Tibial artery (tissue), 4 donors: ENCODE measurements around the gene NEDD4L.

ENCODE experiments used
- DNase-seq, 2 donors: peaks; one replicate each; pipeline ENCODE4 v3.0.0-alpha.2; 2019
- H3K27ac ChIP-seq, 2 donors: fragments of 200-600 bp; sonication (generic) in 1 of 2; 1 replicate in 1 of 2; 2 replicates in 1 of 2; pipeline ENCODE4 v1.5.1; 2018 to 2019; ENCODE audit warnings: mild to moderate bottlenecking in 1 of 2
- H3K27me3 ChIP-seq, 2 donors: fragments of 200-600 bp; sonication (generic) in 1 of 2; one replicate each; pipeline versions ENCODE4 v1.5.1 to v1.6.0; 2016 to 2019
- H3K36me3 ChIP-seq, 3 donors: fragments of 200-600 bp; sonication (generic) in 2 of 3; one replicate each; pipeline ENCODE4 v1.5.1; 2016 to 2019; ENCODE audit warnings: mild to moderate bottlenecking in 2 of 3
- H3K4me1 ChIP-seq, 4 donors: fragments of 200-600 bp; sonication (generic) in 2 of 4; 1 replicate in 3 of 4; 2 replicates in 1 of 4; pipeline ENCODE4 v1.5.1; 2016 to 2019
- H3K4me3 ChIP-seq, 2 donors: fragments of 200-600 bp; sonication (generic) in 1 of 2; 1 replicate in 1 of 2; 2 replicates in 1 of 2; pipeline ENCODE4 v1.5.1; 2018 to 2019; ENCODE audit warnings: mild to moderate bottlenecking in 2 of 2
- H3K9me3 ChIP-seq, 3 donors: fragments of 200-600 bp; sonication (generic) in 1 of 3; one replicate each; pipeline ENCODE4 v1.5.1; 2016 to 2019
- CTCF ChIP-seq, 2 experiments: fragments of 200-600 bp in 1 of 2; fragments of 450-650 bp in 1 of 2; IDR thresholded peaks; one replicate each; pipeline ENCODE4 v1.5.1; 2017 to 2019; ENCODE audit warnings: antibody characterized with exemption in 2 of 2, mild to moderate bottlenecking in 1 of 2, moderate library complexity in 1 of 2
- intact Hi-C: fragments of 100-400 bp; cut with DNase I; formaldehyde crosslinking; loops from one replicate; pipeline ENCODE4 v1.15.0; 2023; ENCODE audit warnings: low total_unique reads

The NEDD4L gene

DNA sequence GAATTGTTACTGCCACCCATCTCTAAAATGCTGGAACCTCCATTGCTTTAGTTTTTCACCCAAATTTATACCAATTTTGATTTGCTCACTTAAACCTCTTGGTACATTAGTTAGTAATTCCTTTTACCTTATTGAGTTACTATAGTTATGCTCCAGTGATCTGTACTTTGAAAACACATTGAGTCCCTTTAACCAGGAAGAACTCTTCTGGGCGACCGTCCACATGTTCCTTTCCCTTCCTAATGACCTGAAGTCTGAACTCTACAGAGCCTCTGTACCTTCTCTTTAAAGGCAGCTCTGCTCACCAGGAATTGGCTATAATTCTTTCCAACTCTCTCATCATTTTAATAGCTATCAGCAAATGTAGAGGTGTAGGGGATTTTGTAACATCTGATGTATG lies 290.0 kb downstream of the NEDD4L start:
- no peak for TF ChIP-seq CTCF (IDR thresholded peaks at IDR 0.05)
- no peaks in the 10 kb centered on the region for H3K27me3 ChIP-seq
- no peak overlapping the region for H3K4me3 ChIP-seq
- DNase-seq = no peak
- no peaks in the 10 kb centered on the region for H3K9me3 ChIP-seq
- H3K27ac ChIP-seq = no peak overlapping the region
- intact Hi-C loops = no loop called here
- H3K4me1 ChIP-seq = no peaks in the 10 kb centered on the region
- peaks cover 0 to 11% (median 0%) of the 10 kb centered on the region in 3 donors for H3K36me3 ChIP-seq

DNA sequence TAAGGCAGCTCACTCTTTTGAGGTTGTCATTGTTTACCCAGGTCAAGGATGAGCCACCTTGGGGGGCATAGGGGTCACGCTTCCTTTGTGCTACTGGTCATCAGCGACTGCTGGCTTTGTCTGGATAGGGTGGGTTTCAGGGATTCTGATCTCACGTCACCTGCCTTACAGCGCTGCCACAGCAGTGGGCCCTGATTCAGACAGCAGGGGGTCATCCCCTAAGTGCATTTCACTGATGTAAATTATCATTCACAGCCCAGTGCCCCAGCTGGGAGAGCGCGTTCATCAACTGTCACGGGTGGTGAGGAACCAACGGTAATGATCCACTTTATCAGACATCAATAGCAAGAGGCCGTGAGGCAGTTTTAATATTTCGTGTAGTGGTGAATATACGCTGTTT lies 291.2 kb downstream of the NEDD4L start:
- no peak overlapping the region for H3K27ac ChIP-seq
- peaks cover 0 to 10% (median 0%) of the 10 kb centered on the region in 3 donors for H3K36me3 ChIP-seq
- DNase-seq = no peak
- TF ChIP-seq CTCF (IDR thresholded peaks at IDR 0.05) = no peak
- no peaks in the 10 kb centered on the region for H3K27me3 ChIP-seq
- intact Hi-C loops = no loop called here
- no peaks in the 10 kb centered on the region for H3K9me3 ChIP-seq
- no peaks in the 10 kb centered on the region for H3K4me1 ChIP-seq
- no peak overlapping the region for H3K4me3 ChIP-seq

DNA sequence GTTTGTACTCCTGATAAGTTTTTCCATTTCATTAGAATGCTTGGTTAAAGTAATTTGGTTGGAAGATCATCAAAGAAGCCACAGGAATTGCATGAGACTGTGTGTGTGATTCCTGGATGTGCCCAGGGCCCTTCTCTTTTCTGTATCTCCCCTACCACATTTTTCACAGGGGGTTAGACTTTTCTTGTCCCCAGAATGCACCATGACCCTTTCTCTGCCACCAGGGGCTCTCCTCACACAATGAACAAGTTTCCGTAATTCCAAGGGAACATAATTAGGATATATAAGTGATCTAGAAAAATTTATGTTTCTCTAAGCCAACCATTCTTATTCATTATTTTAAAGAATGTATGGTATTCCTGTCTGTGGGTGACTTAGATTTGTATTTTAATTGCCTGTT lies 291.8 kb downstream of the NEDD4L start:
- H3K9me3 ChIP-seq = no peaks in the 10 kb centered on the region
- H3K36me3 ChIP-seq = peaks cover 0 to 4% (median 0%) of the 10 kb centered on the region in 3 donors
- intact Hi-C loops = no loop called here
- H3K4me1 ChIP-seq = no peaks in the 10 kb centered on the region
- H3K4me3 ChIP-seq = no peak overlapping the region
- H3K27ac ChIP-seq = no peak overlapping the region
- no peak for TF ChIP-seq CTCF (IDR thresholded peaks at IDR 0.05)
- no peak for DNase-seq
- H3K27me3 ChIP-seq = no peaks in the 10 kb centered on the region

- H3K27ac ChIP-seq = no peak overlapping the region
- no peaks in the 10 kb centered on the region for H3K9me3 ChIP-seq
- no peak overlapping the region for H3K4me3 ChIP-seq
- H3K4me1 ChIP-seq = no peaks in the 10 kb centered on the region
- H3K36me3 ChIP-seq = no peaks in the 10 kb centered on the region
- intact Hi-C loops = no loop called here
- DNase-seq = no peak
- H3K27me3 ChIP-seq = no peaks in the 10 kb centered on the region
- no peak for TF ChIP-seq CTCF (IDR thresholded peaks at IDR 0.05)
Observed at GRCh38 chr18:58336605-58337004, 292.6 kb downstream of the NEDD4L start.

- intact Hi-C loops = no loop called here
- H3K27ac ChIP-seq = no peak overlapping the region
Observed at GRCh38 chr18:58337285-58337684, 293.3 kb downstream of the NEDD4L start.

More at GRCh38 chr18:58337285-58337684, 293.3 kb downstream of the NEDD4L start:
- no peaks in the 10 kb centered on the region for H3K27me3 ChIP-seq
- H3K9me3 ChIP-seq = no peaks in the 10 kb centered on the region
- no peak overlapping the region for H3K4me3 ChIP-seq
- no peak for TF ChIP-seq CTCF (IDR thresholded peaks at IDR 0.05)
- no peaks in the 10 kb centered on the region for H3K4me1 ChIP-seq
- DNase-seq = no peak
- no peaks in the 10 kb centered on the region for H3K36me3 ChIP-seq
